DMS153 (cell line): ENCODE data around the gene FBXL14.
A peak's percentile ranks its signal among the peaks of the same experiment; 100 is the strongest.
"Not testable (repeated sequence)": the region's sequence is repeated elsewhere in the genome, so short reads cannot be mapped to it uniquely, and the experiment has no call there.

ENCODE experiments used
- DNase-seq: peaks from one replicate; lab custom pipeline; 2025; lab: John Stamatoyannopoulos, UW

The FBXL14 gene

GRCh38 chr12:1619587-1619986 is 25.2 kb upstream of the FBXL14 start:
- no peak for DNase-seq

GRCh38 chr12:1619159-1619558 is 24.8 kb upstream of the FBXL14 start:
- no peak for DNase-seq

- no peak for DNase-seq
These were observed 24.1 kb upstream of the FBXL14 start for GRCh38 chr12:1618489-1618888.

- no peak for DNase-seq
These were observed 22.1 kb upstream of the FBXL14 start for GRCh38 chr12:1616233-1617066.

- no peak for DNase-seq
These were observed 20.0 kb upstream of the FBXL14 start for GRCh38 chr12:1614360-1614759.

- DNase-seq = no peak
These were observed 19.5 kb upstream of the FBXL14 start for GRCh38 chr12:1613860-1614259.

- no peak for DNase-seq
These were observed 17.6 kb upstream of the FBXL14 start for GRCh38 chr12:1611803-1612572.

- no peak for DNase-seq
These were observed 15.8 kb upstream of the FBXL14 start for GRCh38 chr12:1610072-1610643.

GRCh38 chr12:1608713-1609119 is 14.3 kb upstream of the FBXL14 start:
- no peak for DNase-seq

GRCh38 chr12:1607940-1608712 is 13.7 kb upstream of the FBXL14 start:
- DNase-seq = no peak

GRCh38 chr12:1606021-1606622 is 11.7 kb upstream of the FBXL14 start:
- DNase-seq = peak; percentile 64

GRCh38 chr12:1605129-1606020 is 11.0 kb upstream of the FBXL14 start:
- DNase-seq = peak; percentile 65

GRCh38 chr12:1604464-1604863 is 10.1 kb upstream of the FBXL14 start:
- DNase-seq = no peak

GRCh38 chr12:1603269-1603993 is 9.1 kb upstream of the FBXL14 start:
- no peak for DNase-seq

GRCh38 chr12:1602706-1603105 is 8.3 kb upstream of the FBXL14 start:
- DNase-seq = not testable (repeated sequence)

- DNase-seq = no peak
These were observed 4.4 kb upstream of the FBXL14 start for GRCh38 chr12:1598757-1599156.

GRCh38 chr12:1595690-1596347 is 1.4 kb upstream of the FBXL14 start:
- DNase-seq = no peak

- no peak for DNase-seq
These were observed 713 bp upstream of the FBXL14 start for GRCh38 chr12:1595026-1595561.

GRCh38 chr12:1594006-1594260 is 448 bp downstream of the FBXL14 start:
- no peak for DNase-seq
